SJSA1 (cell line): ENCODE measurements around the gene WDPCP. TPM values are rescaled to one million over a fixed set of nuclear protein-coding genes. Genes with fewer than 3 reads are reported as not detected.

Source experiments
- DNase-seq, 2 experiments: peaks; one replicate each; pipeline ENCODE4 v3.0.0-alpha.2; 2015 to 2020; ENCODE audit warnings: low spot score in 2 of 2, low read depth in 1 of 2
- H3K27ac ChIP-seq: fragments of 250-450 bp; sonication (Bioruptor Pico); 2 replicates; pipeline ENCODE4 v1.5.1; 2020; ENCODE audit warnings: mild to moderate bottlenecking, moderate library complexity
- H3K27me3 ChIP-seq: fragments of 250-450 bp; sonication (Bioruptor Pico); replicated peaks from 2 replicates; pipeline ENCODE4 v1.5.1; 2020; ENCODE audit warnings: mild to moderate bottlenecking, moderate library complexity
- H3K36me3 ChIP-seq: fragments of 250-450 bp; sonication (Bioruptor Pico); 2 replicates; pipeline ENCODE4 v1.5.1; 2020; ENCODE audit warnings: mild to moderate bottlenecking
- H3K4me1 ChIP-seq: fragments of 250-450 bp; sonication (Bioruptor Pico); replicated peaks from 2 replicates; pipeline ENCODE4 v1.6.1; 2021; ENCODE audit warnings: mild to moderate bottlenecking
- H3K4me3 ChIP-seq: fragments of 250-450 bp; sonication (Bioruptor Pico); 2 replicates; pipeline ENCODE4 v1.5.1; 2020; ENCODE audit warnings: mild to moderate bottlenecking
- H3K9me3 ChIP-seq: fragments of 250-450 bp; sonication (Bioruptor Pico); replicated peaks from 2 replicates; pipeline ENCODE4 v1.5.1; 2020; ENCODE audit warnings: mild to moderate bottlenecking
- total RNA-seq: library from RNA; depleted of rRNA; stranded (reverse); fragments of >200 nt; shearing (Covaris generic); gene quantifications from 2 replicates; pipeline ENCODE4 v1.2.3, GENCODE V29; 2014

WDPCP gene
- total RNA-seq, 1 experiment from 2014 or later, result 10.7 TPM

DNA sequence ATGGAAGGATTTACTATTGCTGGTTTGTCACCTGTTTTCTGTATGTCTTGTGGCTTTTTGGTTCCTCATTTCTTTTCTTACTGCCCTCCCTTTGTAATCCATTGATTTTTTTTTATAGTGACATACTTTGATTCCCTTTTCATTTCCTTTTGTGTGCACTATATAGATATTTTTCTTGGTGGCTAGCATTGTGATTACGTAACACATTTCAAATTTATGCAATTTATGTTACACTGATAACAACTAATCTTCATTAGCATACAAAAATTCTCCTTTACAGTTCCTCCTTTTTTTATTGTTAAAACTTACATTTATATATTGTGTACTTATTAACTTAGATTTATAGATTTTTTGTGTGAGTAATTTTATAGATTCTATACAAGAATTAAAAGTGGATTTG, 457.1 kb downstream of the WDPCP start:
- Histone ChIP-seq H3K9me3 (no peaks in the 10 kb centered on the region), H3K4me3 (no peak overlapping the region), H3K27ac (no peak overlapping the region), H3K27me3 (no peaks in the 10 kb centered on the region), H3K4me1 (no peaks in the 10 kb centered on the region), H3K36me3 (no peaks in the 10 kb centered on the region)
- DNase-seq, result no peak

DNA sequence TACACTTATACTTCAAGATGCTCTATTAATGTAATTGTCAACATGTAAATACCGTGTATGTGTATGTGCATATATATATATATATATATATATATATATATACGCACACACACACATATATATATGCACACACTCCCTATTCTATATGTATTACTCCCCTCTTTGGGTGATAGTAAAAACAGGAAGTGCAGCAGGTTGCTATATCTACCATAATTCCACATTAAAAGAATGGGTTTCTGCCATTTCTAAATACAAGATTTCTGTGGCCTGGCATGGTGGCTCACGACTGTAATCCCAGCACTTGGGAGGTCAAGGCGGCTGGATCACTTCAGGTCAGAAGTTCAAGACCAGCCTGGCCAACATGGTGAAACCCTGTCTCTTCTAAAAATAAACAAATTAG, 460.7 kb downstream of the WDPCP start:
- Histone ChIP-seq H3K4me3 (no peak overlapping the region), H3K27ac (no peak overlapping the region)
- DNase-seq, result no peak

GRCh38 chr2:63124850-63125249, 463.4 kb downstream of the WDPCP start:
- Histone ChIP-seq H3K36me3 (no peaks in the 10 kb centered on the region), H3K4me3 (no peak overlapping the region), H3K27ac (no peak overlapping the region), H3K4me1 (no peaks in the 10 kb centered on the region), H3K9me3 (no peaks in the 10 kb centered on the region), H3K27me3 (no peaks in the 10 kb centered on the region)
- DNase-seq, result no peak

More for the DNA sequence above, 460.7 kb downstream of the WDPCP start:
- Histone ChIP-seq H3K36me3 (no peaks in the 10 kb centered on the region), H3K27me3 (no peaks in the 10 kb centered on the region), H3K9me3 (no peaks in the 10 kb centered on the region), H3K4me1 (no peaks in the 10 kb centered on the region)

DNA sequence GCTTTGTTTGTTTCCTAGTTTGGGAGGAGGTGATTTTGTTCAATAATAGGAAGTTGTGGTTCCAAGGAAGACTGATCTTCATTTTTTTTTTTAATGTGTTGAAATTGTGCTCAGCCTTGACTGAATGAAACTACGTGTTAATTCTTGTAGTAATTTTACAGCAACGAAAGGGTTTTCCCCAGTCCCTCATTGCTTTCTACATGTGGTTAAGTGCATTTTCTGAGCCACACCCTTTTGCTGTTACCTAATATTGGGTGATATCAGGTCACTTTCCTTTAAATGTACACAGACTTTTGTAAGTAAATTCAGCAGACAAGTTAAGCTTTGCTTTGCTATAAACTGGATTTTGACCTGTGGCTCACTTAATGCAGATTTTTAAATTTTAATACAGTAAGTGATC, 464.1 kb downstream of the WDPCP start:
- DNase-seq, result no peak
- Histone ChIP-seq H3K4me3 (no peak overlapping the region), H3K9me3 (no peaks in the 10 kb centered on the region), H3K27ac (no peak overlapping the region), H3K4me1 (no peaks in the 10 kb centered on the region), H3K27me3 (no peaks in the 10 kb centered on the region), H3K36me3 (no peaks in the 10 kb centered on the region)

- no peaks in the 10 kb centered on the region for H3K9me3 ChIP-seq
- H3K27ac ChIP-seq, result no peak overlapping the region
- no peak for DNase-seq
- no peaks in the 10 kb centered on the region for H3K4me1 ChIP-seq
- H3K4me3 ChIP-seq, result no peak overlapping the region
- no peaks in the 10 kb centered on the region for H3K36me3 ChIP-seq
- H3K27me3 ChIP-seq, result no peaks in the 10 kb centered on the region
These were observed 465.4 kb downstream of the WDPCP start for GRCh38 chr2:63122921-63123320.

GRCh38 chr2:63121055-63121834, 467.0 kb downstream of the WDPCP start:
- Histone ChIP-seq H3K9me3 (no peaks in the 10 kb centered on the region), H3K36me3 (no peaks in the 10 kb centered on the region), H3K4me1 (no peaks in the 10 kb centered on the region), H3K27ac (no peak overlapping the region), H3K27me3 (no peaks in the 10 kb centered on the region), H3K4me3 (no peak overlapping the region)
- DNase-seq, result no peak

GRCh38 chr2:63118821-63119220, 469.5 kb downstream of the WDPCP start:
- Histone ChIP-seq H3K36me3 (no peaks in the 10 kb centered on the region), H3K27me3 (no peaks in the 10 kb centered on the region), H3K9me3 (no peaks in the 10 kb centered on the region), H3K4me1 (no peaks in the 10 kb centered on the region), H3K27ac (no peak overlapping the region), H3K4me3 (no peak overlapping the region)
- DNase-seq, result no peak

DNA sequence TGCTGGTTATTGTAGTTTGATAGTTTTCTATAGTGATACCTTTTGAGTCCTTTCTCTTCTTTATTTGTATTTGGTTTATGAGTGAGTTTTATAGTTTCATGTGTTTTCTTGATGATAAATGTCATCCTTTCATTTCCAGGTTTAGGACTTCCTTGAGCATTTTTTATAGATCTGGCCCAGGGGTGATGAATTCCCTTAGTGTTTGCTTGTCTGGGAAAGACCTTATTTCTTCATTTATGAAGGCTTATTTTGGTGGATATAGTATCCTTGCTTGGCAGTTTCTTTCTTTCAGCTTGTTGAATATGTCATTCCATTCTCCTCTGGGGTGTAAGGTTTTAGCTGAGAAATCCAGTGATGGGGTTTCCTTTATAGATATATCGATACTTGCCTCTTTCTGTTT, 483.8 kb downstream of the WDPCP start:
- Histone ChIP-seq H3K9me3 (no peaks in the 10 kb centered on the region; the same call in 1 of the 2 replicates), H3K27me3 (no peaks in the 10 kb centered on the region), H3K27ac (no peak overlapping the region), H3K4me1 (no peaks in the 10 kb centered on the region), H3K4me3 (no peak overlapping the region), H3K36me3 (no peaks in the 10 kb centered on the region)
- DNase-seq, result no peak

DNA sequence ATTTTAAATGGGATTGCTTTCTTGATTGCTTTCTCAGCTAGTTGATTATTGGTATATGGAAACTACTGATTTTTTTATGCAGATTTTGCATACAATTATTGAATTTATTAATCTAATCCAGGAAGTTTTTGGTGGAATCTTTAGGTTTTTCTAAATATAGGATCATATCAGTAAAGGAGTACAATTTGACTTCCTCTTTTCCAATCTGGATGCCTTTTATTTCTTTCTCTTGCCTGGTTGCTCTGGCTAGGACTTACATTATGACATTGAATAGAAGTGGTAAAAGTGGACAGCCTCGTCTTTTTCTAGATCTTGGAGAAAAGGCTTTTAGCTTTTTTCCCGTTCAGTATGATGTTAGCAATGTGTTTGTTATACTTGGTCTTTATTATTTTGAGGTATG, 486.3 kb downstream of the WDPCP start:
- no peak overlapping the region for H3K4me3 ChIP-seq
- no peak overlapping the region for H3K27ac ChIP-seq
- no peak for DNase-seq
- no peaks in the 10 kb centered on the region for H3K27me3 ChIP-seq
- no peaks in the 10 kb centered on the region for H3K4me1 ChIP-seq
- no peaks in the 10 kb centered on the region; the same call in 1 of the 2 replicates for H3K9me3 ChIP-seq
- no peaks in the 10 kb centered on the region for H3K36me3 ChIP-seq

DNA sequence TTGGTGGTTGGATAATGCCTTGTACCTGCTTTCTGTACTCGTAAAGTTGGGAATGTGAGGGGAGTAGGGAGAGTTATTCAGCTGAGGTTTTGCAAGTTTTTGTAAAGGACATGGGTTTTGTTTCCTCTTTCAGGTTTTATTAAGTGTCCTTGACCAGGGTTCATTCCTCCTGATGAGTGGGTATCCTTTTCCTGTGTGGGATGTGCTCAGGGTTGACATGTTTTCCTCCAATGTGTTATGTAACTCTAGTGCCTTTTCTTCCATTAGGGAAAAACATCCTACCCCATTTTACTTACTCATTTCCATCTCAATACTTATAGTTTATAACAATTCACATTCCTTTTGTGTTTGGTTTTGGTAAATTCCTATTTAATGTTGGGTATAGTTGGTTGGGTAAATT, 489.2 kb downstream of the WDPCP start:
- Histone ChIP-seq H3K4me1 (no peaks in the 10 kb centered on the region), H3K27ac (no peak overlapping the region), H3K9me3 (no peaks in the 10 kb centered on the region), H3K4me3 (no peak overlapping the region), H3K36me3 (no peaks in the 10 kb centered on the region), H3K27me3 (no peaks in the 10 kb centered on the region)
- no peak for DNase-seq

DNA sequence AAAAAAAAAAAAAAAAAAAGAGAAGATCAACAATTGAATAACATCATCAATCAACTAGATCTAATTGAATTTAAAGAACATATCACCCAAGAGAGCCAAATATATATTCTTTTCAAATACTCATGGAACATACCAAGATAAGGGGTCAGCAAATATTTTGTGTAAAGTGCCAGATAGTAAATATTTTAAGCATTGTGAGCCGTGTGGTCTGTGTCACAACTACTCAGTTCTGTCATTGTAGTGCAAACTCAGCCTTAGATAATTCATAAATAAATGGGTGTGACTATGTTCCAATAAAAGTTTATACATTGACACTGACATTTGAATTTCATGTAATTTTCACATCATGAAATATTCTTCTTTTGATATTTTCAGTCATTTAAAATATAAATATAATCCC, 491.8 kb downstream of the WDPCP start:
- Histone ChIP-seq H3K27me3 (no peaks in the 10 kb centered on the region), H3K9me3 (no peaks in the 10 kb centered on the region), H3K27ac (no peak overlapping the region), H3K4me1 (no peaks in the 10 kb centered on the region), H3K36me3 (no peaks in the 10 kb centered on the region), H3K4me3 (no peak overlapping the region)
- no peak for DNase-seq

- DNase-seq, result no peak
- H3K4me3 ChIP-seq, result no peak overlapping the region
- H3K36me3 ChIP-seq, result no peaks in the 10 kb centered on the region
- no peaks in the 10 kb centered on the region for H3K9me3 ChIP-seq
- H3K4me1 ChIP-seq, result no peaks in the 10 kb centered on the region
- no peaks in the 10 kb centered on the region for H3K27me3 ChIP-seq
- H3K27ac ChIP-seq, result no peak overlapping the region
These were observed 494.8 kb downstream of the WDPCP start for GRCh38 chr2:63093502-63093901.

GRCh38 chr2:63092857-63093256, 495.4 kb downstream of the WDPCP start:
- Histone ChIP-seq H3K27ac (no peak overlapping the region), H3K4me1 (no peaks in the 10 kb centered on the region), H3K4me3 (no peak overlapping the region), H3K27me3 (no peaks in the 10 kb centered on the region), H3K9me3 (no peaks in the 10 kb centered on the region), H3K36me3 (no peaks in the 10 kb centered on the region)
- no peak for DNase-seq

GRCh38 chr2:63092401-63092800, 495.9 kb downstream of the WDPCP start:
- Histone ChIP-seq H3K27ac (no peak overlapping the region), H3K27me3 (no peaks in the 10 kb centered on the region), H3K9me3 (no peaks in the 10 kb centered on the region), H3K4me3 (no peak overlapping the region), H3K36me3 (no peaks in the 10 kb centered on the region), H3K4me1 (no peaks in the 10 kb centered on the region)
- no peak for DNase-seq

DNA sequence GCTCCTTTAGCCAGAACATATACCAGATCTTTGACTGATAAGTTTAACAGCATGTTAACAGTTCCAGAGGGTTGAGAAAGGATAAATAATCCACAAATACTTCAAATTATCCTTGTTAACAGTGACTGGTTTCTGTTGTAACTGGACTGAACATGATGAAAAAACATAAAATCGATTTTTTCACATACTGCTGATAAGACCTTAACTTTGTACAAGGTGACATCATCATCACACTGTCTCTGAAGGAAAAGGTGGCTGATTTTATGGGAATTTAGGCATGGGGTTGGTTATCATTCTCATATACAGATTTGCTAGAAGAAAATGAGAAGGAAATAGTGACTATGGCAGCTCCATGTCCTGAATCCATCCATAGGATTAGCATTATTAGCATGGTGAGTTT, 501.6 kb downstream of the WDPCP start:
- no peaks in the 10 kb centered on the region for H3K36me3 ChIP-seq

More for the DNA sequence above, 501.6 kb downstream of the WDPCP start:
- H3K4me3 ChIP-seq, result no peak overlapping the region
- H3K4me1 ChIP-seq, result no peaks in the 10 kb centered on the region
- no peak for DNase-seq
- no peaks in the 10 kb centered on the region for H3K9me3 ChIP-seq
- H3K27ac ChIP-seq, result no peak overlapping the region
- H3K27me3 ChIP-seq, result no peaks in the 10 kb centered on the region
